Fibroblast of skin of abdomen (primary cell): ENCODE measurements around the gene MIOX.

Experiments used
- DNase-seq: peaks from one replicate; pipeline ENCODE4 v3.0.0-alpha.2; 2013

MIOX gene

DNA sequence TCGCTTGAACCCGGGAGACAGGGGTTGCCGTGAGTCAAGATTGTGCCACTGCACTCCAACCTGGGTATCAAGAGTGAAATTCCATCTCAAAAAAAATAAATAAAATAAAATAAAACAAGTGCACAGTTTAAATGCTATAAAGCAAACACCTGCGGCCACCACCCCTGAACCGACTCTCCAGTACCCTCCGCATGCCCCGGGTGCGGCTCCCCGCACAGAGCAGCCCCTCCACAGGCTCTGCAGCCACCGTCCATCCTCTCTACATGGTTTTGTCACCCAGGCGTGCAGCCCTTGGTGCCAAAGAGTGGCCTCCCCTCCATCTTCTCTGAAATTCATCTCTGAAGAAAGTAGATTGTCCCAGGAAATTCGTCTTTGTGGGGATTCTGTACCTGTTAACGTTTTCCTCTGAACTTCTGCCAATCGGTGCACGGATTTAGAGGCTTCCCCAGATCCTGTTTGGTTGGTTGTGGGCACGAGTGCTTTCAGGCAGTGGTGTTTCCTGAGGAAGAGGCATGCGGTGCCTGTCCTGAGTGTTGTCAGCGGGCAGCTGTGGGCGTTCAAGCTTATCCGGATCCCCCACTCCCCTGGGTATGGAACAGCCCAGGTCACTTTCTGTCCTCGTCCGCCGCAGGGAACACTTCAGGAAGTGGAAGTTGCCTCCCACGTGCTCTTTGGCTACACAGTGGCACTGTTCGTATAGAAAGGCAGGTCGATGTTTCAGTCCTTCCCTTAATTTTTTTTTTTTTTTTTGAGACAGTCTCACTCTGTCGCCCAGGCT lies 4.1 kb downstream of the MIOX start:
- DNase-seq, result no peak

DNA sequence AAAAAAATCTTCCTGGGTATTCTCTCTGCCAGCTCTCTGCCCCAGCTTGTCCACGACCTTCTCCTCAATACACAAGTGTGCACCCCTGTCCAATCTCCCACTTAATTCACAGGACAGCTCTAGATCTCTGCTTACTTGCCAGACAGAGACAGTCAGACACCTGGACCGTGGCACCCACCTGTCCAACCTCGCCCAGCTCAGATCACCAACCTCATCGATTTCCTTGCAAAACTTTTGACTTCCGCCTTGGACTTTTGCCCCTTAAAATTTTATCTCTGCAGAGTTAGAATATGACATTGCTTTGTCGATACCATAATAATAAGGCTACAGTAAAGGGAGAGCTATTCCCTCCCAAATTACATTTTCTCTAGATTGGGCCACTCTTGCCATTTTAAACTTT lies 10.4 kb downstream of the MIOX start:
- DNase-seq, result no peak

GRCh38 chr22:50498322-50498890 lies 11.7 kb downstream of the MIOX start:
- peak; percentile 46 for DNase-seq

DNA sequence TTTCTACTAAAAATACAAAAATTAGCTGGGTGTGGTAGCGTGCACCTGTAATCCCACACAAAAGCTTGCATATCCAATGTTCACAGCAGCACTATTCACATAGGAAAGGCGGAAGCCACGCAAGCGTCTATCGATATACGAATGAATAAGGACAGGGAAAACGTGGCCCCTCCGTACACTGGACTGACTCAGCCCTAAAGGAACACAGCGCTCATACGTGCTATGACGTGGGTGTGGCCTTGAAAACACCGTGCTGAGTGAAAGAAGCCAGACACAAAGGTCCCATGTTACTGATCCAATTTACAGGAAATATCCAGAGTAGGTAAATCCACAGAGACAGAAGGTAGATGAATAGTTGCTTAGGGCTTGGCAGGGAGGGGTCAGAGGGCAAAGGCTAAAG lies 13.8 kb downstream of the MIOX start:
- no peak for DNase-seq

- no peak for DNase-seq
Measured at GRCh38 chr22:50502096-50502495, 15.4 kb downstream of the MIOX start.

DNA sequence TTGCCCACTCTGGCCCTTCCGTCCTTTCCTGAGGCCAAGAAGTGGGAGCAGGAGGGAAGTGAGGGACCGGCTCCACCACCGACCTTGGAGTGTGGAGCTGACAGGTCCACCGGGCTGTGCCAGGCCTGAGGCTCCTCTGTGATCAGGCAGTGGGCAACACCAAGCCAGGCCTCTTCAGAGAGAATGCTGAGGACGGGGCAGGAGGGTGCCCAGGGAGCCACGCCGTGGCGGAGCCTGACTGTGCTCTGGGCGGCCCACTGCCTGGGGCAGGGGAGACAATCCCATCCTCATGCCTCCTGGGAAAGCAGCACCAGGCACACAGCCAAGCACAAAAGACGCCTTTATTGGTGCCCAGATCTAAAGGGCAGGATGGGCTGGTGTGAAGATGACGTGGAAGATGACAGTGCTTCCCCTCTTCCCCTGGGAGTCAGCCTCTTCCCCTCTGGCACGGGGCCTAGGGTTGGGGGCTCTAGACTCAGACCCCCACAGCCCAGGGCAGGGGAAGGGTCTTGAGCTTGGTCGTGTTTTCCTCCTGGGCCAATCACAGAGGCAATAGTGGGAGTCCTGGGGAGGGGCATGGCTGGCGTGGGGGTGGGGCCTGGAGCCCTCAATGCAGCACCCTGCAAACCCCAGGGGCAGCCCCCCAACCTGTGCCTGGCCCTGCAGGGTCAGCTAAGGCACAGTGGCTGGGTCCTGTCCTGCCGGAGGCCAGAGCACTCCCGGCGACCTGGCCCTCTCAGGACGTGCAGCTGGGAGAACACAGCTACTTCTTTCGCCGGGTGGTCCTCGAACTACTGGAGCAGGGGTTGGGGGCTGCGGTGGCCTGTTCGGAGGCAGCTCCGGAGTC lies 16.2 kb downstream of the MIOX start:
- DNase-seq, result no peak

DNA sequence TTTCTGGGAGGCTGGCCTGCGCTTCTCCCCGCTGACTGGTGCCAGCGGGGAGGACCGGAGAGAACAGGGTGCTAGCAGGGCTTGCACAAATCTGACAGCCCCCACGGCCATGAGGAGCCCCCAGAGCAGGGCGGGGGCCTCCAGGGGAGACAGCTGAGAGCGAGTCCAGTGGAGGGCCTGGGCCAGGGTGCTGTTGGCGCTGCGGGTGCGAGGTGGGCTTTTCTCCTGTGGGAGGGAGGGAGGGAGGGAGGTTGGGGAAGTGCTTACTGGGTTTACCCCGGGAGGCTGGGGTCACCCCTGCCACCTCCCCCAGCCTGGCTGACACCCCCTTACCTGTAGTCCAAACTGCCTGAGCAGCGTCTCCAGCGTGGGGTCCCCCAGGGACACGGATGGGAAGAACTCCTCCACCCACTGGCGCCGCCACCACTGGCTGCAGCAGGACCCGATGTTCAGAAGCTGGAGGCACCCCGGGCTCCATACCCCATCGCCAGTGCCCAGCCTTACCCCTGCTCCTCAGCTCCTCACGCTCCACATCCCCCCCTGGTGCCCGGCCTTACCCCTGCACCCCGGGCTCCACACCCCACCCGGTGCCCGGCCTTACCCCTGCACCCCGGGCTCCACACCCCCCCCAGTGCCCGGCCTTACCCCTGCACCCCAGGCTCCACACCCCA lies 17.0 kb downstream of the MIOX start:
- no peak for DNase-seq

DNA sequence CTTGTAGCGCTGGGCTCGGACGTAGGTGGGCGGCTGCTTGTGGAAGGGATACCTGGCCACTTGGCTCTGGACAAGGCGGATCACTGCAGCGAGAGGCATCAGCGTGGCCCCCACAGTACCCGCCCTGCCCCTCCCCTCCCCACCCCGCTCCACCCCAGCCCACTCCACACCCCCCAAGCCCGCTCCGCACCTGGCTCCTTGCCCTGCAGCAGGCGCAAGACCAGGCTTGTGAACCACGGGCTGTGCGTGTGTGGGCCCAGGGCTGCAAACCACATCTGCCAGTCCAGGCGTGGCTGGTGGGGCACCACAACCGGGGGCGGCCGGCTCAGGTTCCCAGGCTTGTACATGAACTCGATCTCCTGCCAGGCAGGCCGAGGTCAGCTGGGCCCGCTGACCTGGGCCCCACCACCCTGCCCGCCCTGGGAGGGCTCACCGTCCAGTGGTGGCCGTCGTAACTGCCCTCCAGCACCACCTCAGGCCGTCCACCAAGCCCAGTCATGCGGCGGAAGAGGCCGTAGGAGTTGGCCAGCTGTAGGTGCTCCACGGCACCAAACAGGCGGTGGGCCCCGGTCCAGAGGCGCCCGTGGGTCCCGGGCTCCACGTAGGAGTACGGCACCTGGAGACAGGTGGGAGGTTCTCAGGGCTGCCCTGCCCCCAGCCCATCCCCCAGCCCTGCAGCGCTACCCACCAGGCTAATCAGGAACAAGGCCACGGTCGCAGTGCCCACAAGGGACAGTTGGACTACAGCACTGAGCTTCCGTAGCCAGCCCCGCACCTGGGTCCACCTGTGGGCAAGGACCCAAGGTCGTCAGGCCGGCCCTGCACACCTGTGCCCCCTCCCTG lies 17.9 kb downstream of the MIOX start:
- DNase-seq, result no peak

DNA sequence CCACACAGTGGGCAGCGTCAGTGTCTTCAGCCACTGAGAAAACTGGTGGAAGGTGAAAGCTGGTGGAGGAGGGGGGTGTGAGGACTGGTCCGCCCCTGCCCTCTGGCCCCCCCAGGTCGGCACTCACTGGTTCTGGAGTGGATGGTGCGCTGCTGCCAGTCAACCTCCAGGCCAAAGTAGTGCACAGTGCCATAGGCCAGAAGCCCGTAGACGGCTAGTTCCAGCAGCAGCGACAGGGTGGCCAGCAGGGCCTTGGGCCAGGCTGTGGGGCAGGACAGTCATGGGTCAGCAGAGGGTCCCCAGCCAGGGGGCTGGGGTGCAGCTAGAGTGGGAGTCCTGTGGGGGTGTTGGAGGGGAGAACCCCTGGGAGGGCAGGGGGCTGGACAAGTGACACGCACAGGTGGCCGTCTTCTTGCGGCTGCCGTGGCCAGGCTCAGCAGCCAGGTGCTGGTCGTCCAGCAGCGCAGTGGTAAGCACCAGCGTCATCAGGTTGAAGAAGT lies 18.7 kb downstream of the MIOX start:
- DNase-seq, result no peak

DNA sequence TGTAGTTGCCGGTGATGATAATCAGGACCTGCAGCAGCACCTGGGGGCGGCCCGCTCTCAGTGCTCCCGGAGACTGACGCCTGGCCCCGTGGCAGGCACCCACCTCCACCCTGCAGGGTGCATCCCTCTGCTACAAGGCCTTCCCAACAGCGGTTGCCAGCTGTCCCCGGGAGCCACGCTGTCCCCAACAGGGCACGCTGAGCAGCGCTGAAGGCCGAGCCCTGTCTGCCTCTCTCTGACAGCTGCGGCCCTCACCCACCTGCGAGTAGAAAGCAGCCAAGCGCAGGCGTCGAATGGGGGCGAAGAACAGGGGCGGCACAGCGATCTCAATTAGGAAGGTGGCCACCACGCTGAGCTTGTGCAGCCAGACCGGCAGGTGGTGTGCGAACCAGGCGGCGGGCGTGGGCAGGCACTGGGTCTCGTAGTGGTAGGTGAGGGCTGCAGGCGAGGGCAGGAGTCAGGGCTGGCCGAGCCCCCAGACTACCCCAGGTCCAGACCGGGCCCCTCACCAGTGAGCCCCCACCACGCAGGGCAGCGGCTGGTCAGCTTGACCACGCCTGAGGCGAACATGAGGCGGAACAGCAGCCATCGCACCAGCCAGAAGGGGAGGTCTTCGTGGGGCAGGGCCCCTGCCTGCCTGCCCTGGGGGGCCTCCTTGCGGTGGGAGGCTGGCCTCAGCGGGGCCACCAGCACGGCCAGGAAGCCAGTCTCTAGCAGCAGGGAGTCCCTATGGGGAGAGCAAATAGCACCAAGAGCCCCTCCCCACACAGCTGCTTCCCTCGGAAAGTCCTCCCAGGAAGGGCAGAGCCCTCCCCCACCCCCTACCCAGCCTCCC lies 19.3 kb downstream of the MIOX start:
- no peak for DNase-seq

GRCh38 chr22:50506611-50507420 lies 20.2 kb downstream of the MIOX start:
- DNase-seq, result no peak

- no peak for DNase-seq
Measured at GRCh38 chr22:50507421-50507990, 20.8 kb downstream of the MIOX start, which contains the start of gene LMF2. Gene LMF2, minus strand, starts transcription at chr22:50507702. Its CDS starts 27 bp downstream, at chr22:50507675.

DNA sequence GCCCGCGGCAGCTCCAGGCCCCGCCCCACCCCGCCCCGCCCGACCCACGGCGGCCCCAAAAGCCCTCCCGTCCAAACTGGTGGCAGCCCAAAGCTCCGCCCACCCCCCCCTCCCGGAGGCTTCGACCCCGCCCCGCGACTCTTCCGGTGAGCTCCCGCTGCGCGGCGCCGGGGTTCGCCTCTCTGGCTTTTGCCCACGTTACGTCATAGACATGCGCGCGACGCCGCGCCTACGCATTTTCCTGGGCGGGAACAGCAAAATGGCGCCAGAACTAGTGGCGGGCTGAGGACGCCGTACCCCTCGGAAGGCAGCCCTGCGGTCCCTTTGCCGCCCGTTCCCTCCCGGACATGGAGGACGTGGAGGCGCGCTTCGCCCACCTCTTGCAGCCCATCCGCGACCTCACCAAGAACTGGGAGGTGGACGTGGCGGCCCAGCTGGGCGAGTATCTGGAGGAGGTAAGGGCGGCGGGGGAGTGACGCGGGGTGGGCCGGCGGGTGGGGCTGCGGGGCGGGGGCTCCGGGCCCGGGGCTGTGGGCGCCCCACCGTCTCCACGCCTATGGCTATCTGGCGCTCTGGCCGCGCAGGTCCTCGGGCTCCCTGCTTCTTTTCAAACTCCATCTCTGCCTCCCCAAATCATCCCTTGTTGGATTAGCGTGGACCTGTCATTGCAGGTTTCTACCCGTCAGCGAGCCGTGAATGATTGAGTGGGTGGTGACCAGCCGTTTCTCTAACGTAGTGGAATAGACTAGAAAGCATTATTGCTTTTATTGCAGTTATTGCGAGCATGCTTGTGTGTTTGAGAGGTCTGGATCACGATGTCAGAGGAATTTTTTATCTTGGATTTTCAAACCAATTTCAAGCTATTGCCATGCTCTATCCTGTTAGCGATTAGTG lies 21.6 kb downstream of the MIOX start, which contains the start of gene NCAPH2:
NCAPH2 (plus strand) TSS at position 234 of the 894 bp plus-strand sequence; CDS start at position 348, 114 bp downstream.
- DNase-seq, result peak; percentile 97

GRCh38 chr22:50508897-50509296 lies 22.2 kb downstream of the MIOX start:
- DNase-seq, result no peak

- no peak for DNase-seq
Measured at GRCh38 chr22:50513175-50513574, 26.5 kb downstream of the MIOX start.

- no peak for DNase-seq
Measured at GRCh38 chr22:50516068-50516467, 29.4 kb downstream of the MIOX start.

DNA sequence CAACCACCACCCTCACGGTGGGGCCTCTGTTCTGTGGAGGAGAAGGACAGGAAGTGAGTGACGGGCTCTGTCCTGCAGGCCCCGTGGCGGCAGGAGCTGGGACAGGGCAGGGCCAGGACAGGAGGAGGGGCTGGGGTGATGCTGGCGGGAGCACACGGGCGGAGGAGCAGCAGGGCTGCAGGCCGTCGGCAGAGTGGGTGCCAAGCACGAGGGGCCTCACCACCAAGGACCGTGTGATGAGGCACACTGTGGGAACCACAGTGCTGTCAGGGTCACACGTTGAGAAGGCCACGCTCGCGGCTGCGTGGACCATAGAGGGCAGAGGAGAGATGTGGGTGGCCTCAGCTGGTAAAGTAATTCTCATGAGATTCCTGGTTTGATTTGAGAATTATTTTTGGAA lies 30.2 kb downstream of the MIOX start:
- DNase-seq, result no peak
